ENCODE results near the gene B4GAT1. TPM values are rescaled to one million over a fixed set of nuclear protein-coding genes. Genes with fewer than 3 reads are reported as not detected.
A peak's percentile ranks its signal among the peaks of the same experiment; 100 is the strongest.

B4GAT1 gene
- total and polyA plus RNA-seq, 9 of the 15 experiments (the other 6 are each of a cell fraction or from before 2014, with no cell fraction given) = 0.86 to 9.5 (median 3.8) TPM

GRCh38 chr11:66388780-66389386 is 41.5 kb upstream of the B4GAT1 start (continued):
- TF ChIP-seq HMGXB4 (CRISPR knock-in tag; IDR thresholded peaks at IDR 0.05) = no peak
- TF ChIP-seq JUND (IDR thresholded peaks at IDR 0.05; ENCODE audit: borderline replicate concordance, low read depth, low read length) = peak; percentile 14; the same call in 1 of the 2 replicates
- no peak; the same call in 2 of the 3 replicates for TF ChIP-seq JUND (tag; IDR thresholded peaks at IDR 0.05; ENCODE audit: borderline replicate concordance, low read depth, low read length)

- Histone ChIP-seq H2AFZ (ENCODE audit: low read depth, low read length) (peak overlapping the region; percentile 79), H3K9me1 (ENCODE audit: control insufficient read depth, insufficient read depth, low read length) (no peaks in the 10 kb centered on the region), H3K4me3 (no peak overlapping the region; the same call in 1 of the 2 replicates), H4K20me1 (replicated peaks; ENCODE audit: control insufficient read depth, insufficient read depth, low read length) (no peaks in the 10 kb centered on the region), H3K79me2 (ENCODE audit: control insufficient read depth, insufficient read depth, low read length) (no peaks in the 10 kb centered on the region), H3K9ac (ENCODE audit: insufficient read depth in 1 of 2, low read depth in 2 of 2, low read length in 2 of 2) (peak overlapping the region; percentile 25 to 28; a peak in 2 of 4 replicates), H3K36me3 (ENCODE audit: control insufficient read depth, insufficient read depth, low read length) (no peaks in the 10 kb centered on the region), H3K27me3 (ENCODE audit: control insufficient read depth in 2 of 2, insufficient read depth in 2 of 2, low read length in 2 of 2) (peaks cover 0 to 7% of the 10 kb centered on the region in 2 experiments; a peak in 2 of 5 replicates), H3K4me1 (replicated peaks in 1 of 2; ENCODE audit: control insufficient read depth in 2 of 2, insufficient read depth in 2 of 2, low read length in 2 of 2) (peaks cover 0 to 5% of the 10 kb centered on the region in 2 experiments; a peak in 2 of 5 replicates), H3K9me3 (replicated peaks; ENCODE audit: control insufficient read depth, insufficient read depth, low read depth, low read length) (no peaks in the 10 kb centered on the region), H3K4me2 (ENCODE audit: insufficient read depth, low read length) (peak overlapping the region; percentile 63), H3K27ac (ENCODE audit: extremely low read depth, low read depth, low read length) (no peak overlapping the region)
- WGBS (ENCODE audit: insufficient coverage, low coverage, missing lambda C conversion rate) = 3% methylated on average over 20 of the region's 20 CpGs
- CTCF ChIA-PET (ENCODE audit: low intra/inter-chr PET ratio) = interaction anchor here (0.6 to 1.8 kb wide), 9 partner anchors 22 to 1136 kb away, joined by 3 to 7 read pairs (median 3); partner anchors contain the start of gene MRPL11
- ATAC-seq (peak; percentile 87), DNase-seq (ENCODE audit: extremely low read depth in 1 of 4, low spot score in 3 of 4) (peak; percentile 55 to 90 (median 62)), FAIRE-seq (peak; percentile 91)
- in situ Hi-C loops (cut with MboI) = no loop called here
- BruUV-seq (replicated peaks) = no TSS peak
- intact Hi-C loops (cut with micrococcal nuclease) = loop anchor here (1.0 kb wide), 1 partner anchor 44 kb away; no protein-coding TSS in a partner anchor
- POLR2A ChIA-PET = interaction anchor here (0.6 to 1.5 kb wide), 10 partner anchors 11 to 695 kb away, joined by 3 to 8 read pairs (median 4); partner anchors contain the start of genes SLC29A2 and YIF1A
- TF ChIP-seq NCOA1 (IDR thresholded peaks at IDR 0.05; ENCODE audit: low read depth) = no peak
- no peak for TF ChIP-seq RHOXF2B (CRISPR knock-in tag; conservative IDR thresholded peaks at IDR 0.05)
- TF ChIP-seq CEBPB (tag; IDR thresholded peaks at IDR 0.05) = peak; percentile 95
- no peak for TF ChIP-seq FOXO4 (CRISPR knock-in tag; IDR thresholded peaks at IDR 0.05)
- TF ChIP-seq ZNF764 (CRISPR knock-in tag; IDR thresholded peaks at IDR 0.05; ENCODE audit: low read depth) = no peak
- TF ChIP-seq CREB3 (tag; conservative IDR thresholded peaks at IDR 0.05; ENCODE audit: low read depth) = no peak
- peak; percentile 74; the same call in 1 of the 2 replicates for TF ChIP-seq XRCC5 (IDR thresholded peaks at IDR 0.05; ENCODE audit: low read depth, low read length)
These were observed 39.0 kb upstream of the B4GAT1 start for GRCh38 chr11:66386171-66387069.
